LoVo (cell line): ENCODE data around the gene CCNB1.
A peak's percentile ranks its signal among the peaks of the same experiment; 100 is the strongest.
"Not testable (repeated sequence)": the region's sequence is repeated elsewhere in the genome, so short reads cannot be mapped to it uniquely, and the experiment has no call there.

ENCODE experiments used
- DNase-seq: peaks from one replicate; pipeline ENCODE4 v3.0.0-alpha.2; 2016; ENCODE audit warnings: low spot score

CCNB1 gene

DNA sequence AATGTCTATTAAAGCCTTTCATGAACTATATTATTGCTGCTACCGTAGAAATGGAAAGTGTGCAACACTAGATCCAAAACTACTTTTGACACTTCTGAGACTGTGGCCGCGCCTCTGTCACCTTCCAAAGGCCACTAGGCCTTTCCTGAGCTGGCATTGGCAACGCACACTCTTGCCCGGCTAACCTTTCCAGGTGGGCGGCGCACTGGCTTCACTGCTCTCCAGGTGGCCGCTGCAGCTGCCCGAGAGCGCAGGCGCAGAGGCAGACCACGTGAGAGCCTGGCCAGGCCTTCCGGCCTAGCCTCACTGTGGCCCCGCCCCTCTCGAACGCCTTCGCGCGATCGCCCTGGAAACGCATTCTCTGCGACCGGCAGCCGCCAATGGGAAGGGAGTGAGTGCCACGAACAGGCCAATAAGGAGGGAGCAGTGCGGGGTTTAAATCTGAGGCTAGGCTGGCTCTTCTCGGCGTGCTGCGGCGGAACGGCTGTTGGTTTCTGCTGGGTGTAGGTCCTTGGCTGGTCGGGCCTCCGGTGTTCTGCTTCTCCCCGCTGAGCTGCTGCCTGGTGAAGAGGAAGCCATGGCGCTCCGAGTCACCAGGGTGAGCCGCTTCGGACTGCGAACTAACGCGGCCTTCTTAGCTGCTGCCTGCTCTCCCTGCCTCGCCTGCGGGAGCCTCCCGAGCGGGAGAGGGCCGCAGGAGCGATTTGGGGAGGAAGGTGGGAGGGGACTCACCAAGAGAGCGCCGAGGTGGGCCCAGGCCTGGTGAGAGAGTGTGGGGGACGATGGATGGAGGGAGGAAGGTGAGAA, at the start of gene CCNB1:
CCNB1 (plus strand) TSS at position 465 of the 807 bp plus-strand sequence; CDS start at position 578, 113 bp downstream.
- DNase-seq = peak; percentile 100

- DNase-seq = no peak
Observed at GRCh38 chr5:69129413-69129812, 37.5 kb upstream of the CCNB1 start.

- DNase-seq = no peak
Observed at GRCh38 chr5:69130241-69130640, 36.7 kb upstream of the CCNB1 start.

DNA sequence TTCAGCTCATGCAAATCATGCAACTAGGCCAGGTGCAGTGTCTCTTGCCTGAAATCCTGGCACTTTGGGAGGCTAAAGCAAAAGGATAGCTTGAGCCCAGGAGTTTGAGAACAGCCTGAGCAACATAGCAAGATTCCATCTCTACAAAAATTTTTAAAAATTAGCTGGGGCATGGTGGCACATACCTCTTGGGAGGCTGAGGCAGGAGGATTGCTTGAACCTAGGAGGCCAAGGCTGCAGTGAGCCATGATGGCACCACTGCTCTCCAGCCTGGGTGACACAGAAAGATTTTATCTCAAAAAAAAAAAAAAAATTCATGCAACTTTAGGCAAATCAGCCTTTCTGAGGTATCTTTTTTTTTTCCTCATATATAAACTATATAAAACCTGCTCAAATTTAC, 35.6 kb upstream of the CCNB1 start:
- no peak for DNase-seq

DNA sequence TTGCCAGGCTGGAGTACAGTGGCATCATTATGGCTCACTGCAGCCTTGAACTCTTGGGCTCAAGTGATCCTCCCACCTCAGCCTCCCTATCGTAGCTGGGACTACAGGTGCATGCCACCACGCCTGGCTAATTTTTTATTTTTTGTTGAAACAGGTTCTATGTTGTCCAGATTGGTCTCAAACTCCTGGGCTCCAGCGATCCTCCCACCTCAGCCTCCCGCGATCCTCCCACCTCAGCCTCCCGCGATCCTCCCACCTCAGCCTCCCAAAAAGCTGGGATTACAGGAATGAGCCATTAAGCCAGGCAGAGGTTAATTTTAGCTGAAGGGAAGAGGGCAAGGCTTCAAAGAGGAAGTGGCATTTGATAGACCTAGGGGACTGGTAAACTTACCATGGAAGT, 32.8 kb upstream of the CCNB1 start:
- DNase-seq = no peak

DNA sequence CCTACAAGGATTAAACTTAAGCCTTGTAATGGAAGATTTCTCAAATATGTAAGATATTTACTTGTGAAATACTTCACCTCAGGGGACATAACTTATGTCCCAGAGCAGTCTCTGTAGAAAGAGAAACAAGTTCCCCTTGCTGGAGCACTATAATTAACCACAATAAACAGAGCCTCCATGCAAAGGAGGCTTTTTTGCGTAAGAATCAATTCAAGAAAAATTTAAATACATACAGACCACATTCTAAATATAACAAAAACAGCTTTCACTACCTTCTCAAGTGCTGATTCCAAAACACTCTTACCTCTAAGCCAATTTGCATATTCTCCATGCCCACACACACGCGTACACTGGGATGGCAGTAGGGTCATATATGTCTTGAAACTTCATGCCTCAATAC, 30.7 kb upstream of the CCNB1 start:
- no peak for DNase-seq

GRCh38 chr5:69137208-69137607, 29.7 kb upstream of the CCNB1 start:
- DNase-seq = not testable (repeated sequence)

- no peak for DNase-seq
Observed at GRCh38 chr5:69137807-69138206, 29.1 kb upstream of the CCNB1 start.

DNA sequence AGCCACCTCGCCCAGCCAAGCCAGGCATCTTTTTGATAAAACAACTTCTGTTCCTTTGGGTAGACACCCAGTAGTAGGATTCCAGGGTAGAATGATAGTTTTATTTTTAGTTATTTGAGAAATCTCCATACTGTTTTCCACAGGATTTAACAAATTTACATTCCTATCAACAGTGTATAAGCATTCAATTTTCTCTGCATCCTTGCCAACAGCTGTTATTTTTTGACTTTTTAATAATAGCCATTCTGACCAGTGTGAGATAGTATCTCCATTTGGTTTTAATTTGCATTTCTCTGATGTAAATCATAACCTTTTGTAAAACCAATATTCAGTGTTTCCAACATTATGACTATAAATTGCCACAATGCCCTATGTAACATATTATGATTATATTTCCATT, 28.2 kb upstream of the CCNB1 start:
- DNase-seq = no peak

DNA sequence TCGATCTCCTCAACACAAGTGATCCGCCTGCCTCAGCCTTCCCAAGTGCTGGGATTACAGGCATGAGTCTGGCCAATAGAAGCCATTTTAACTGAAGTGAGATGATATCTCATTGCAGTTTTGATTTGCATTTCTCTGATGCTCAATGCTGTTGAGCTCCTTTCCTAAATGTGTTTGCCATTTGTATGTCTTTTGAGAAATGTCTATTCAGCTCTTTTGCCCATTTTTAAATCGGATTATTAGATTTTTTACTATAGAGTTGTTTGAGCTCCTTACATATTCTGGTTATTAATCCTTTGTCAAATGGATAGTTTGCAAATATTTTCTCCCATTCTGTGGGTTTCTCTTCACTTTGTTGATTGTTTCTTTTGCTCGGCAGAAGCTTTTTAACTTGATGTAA, 26.7 kb upstream of the CCNB1 start:
- not testable (repeated sequence) for DNase-seq

DNA sequence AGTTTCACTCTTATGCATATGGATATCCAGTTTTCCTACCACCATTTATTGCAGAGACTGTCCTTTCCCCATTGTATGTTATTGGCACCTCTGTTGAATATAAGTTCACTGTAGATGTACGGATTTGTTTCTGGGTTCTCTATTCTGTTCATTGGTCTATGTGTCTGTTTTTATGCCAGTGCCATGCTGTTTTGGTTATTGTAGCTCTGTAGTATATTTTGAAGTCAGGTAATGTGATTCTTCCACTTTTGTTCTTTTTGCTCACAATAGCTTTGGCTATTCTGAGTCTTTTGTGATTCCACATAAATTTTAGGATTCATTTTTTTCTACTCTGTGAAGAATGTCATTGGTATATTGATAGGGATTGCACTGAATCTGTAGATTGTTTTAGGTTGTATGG, 26.1 kb upstream of the CCNB1 start:
- DNase-seq = no peak

- not testable (repeated sequence) for DNase-seq
Observed at GRCh38 chr5:69148576-69148975, 18.4 kb upstream of the CCNB1 start.

DNA sequence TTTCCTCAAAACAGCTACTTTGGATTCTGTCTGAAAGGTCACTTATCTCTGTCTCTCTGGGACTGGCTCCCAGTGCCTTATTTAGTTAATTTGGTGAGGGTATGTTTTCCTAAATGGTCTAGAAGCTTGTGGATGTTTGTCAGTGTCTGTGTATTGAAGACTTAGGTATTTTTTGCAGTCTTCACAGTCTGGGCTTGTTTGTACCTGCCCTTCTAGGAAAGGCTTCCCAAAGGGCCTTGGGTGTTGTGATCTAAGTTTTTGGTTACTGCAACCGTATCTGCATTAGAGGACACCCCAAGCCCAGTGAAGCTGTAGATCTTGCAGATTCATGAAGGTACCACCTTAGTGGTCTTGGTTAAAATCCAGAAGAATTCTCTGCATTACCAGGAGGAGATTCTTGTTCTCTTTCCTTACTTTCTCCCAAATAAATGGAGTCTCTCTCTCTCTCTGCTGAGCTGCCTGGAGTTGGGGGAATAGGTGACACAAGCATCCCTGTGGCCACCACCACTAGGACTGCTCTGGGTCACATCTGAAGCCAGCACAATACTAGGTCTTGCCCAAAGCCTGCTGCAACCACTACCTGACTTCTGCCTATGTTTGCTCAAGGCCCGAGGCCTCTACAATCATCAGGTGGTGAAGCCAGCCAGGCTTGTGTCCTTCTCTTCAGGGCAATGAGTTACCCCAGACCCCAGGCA, 17.8 kb upstream of the CCNB1 start:
- DNase-seq = no peak

GRCh38 chr5:69149676-69150010, 17.3 kb upstream of the CCNB1 start:
- DNase-seq = no peak

- no peak for DNase-seq
Observed at GRCh38 chr5:69152731-69153130, 14.2 kb upstream of the CCNB1 start.

DNA sequence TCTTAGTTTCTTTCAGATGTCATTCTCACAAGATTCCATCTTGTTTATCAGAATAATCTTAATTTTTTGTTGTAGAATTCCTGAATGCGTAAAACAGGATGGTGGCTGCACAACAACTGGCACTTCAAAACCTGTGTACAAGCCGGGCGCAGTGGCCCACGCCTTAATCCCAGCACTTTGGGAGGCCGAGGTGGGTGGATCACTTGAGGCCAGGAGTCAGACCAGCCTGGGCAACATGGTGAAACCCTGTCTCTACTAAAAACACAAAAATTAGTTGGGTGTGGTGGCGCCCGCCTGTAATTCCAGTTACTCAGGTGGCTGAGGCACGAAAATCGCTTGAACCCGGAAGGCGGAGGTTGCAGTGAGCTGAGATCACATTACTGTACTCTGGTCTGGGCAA, 10.5 kb upstream of the CCNB1 start:
- DNase-seq = no peak

DNA sequence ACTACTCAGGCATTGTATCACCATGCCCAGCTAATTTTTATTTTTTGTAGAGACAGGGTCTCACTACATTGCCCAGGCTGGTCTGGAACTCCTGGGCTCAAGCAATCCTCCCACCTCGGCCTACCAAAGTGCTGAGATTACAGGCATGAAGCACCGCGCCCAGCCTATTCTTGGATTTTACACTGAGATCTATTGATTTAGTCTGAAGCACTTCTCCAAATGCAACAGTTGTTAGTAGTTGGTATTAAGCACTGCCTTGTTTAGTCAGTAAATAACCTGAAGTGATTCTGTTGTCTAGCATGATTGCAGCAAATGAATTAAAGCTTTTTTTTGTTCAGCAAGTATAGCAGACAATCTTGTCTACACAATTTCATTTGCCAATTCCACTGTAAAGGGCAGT, 8.9 kb upstream of the CCNB1 start:
- DNase-seq = no peak

DNA sequence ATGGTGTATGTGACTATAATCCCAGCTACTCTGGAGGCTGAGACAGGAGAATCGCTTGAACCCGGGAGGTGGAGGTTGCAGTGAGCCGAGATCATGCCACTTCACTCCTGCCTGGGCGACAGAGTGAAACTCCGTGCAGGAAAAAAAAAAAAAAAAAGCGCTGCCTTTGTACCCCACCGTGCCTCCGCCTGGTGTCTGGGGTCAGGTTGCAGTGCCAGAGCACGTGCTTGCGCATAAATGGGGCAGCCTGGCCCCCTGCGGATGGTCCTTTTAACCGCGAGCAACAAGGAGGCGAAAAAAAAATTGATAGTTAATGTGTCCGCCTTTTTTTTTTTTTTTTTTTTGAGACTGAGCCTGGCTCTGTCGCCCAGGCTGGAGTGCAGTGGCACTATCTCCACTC, 6.3 kb upstream of the CCNB1 start:
- DNase-seq = no peak

GRCh38 chr5:69167493-69167855, 524 bp downstream of the CCNB1 start:
- DNase-seq = no peak

DNA sequence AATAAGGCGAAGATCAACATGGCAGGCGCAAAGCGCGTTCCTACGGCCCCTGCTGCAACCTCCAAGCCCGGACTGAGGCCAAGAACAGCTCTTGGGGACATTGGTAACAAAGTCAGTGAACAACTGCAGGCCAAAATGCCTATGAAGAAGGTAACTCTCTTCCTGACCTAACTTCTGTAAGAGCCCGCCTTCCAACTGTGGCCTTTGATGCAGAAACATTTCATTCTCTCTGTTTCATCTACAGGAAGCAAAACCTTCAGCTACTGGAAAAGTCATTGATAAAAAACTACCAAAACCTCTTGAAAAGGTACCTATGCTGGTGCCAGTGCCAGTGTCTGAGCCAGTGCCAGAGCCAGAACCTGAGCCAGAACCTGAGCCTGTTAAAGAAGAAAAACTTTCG, 979 bp downstream of the CCNB1 start:
- no peak for DNase-seq

GRCh38 chr5:69170495-69170894, 3.5 kb downstream of the CCNB1 start:
- no peak for DNase-seq

DNA sequence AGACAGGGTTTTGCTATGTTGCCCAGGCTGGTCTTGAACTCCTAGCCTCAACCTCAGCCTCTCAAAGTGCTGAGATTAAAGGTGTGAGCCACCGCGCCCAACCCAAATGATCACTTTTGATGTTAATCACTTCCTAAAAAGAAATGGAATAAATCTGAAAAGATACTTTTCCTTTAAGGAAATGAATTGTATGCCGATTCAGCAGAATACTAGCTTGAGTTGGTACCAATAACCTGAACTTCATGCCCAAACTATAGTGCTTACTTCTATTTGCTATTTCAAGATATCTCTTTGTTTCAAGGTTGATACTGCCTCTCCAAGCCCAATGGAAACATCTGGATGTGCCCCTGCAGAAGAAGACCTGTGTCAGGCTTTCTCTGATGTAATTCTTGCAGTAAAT, 4.0 kb downstream of the CCNB1 start:
- DNase-seq = no peak

- DNase-seq = not testable (repeated sequence)
Observed at GRCh38 chr5:69181659-69182293, 14.8 kb downstream of the CCNB1 start.
